CD4-positive, alpha-beta T cell (primary cell): ENCODE results near the gene SLC30A1. TPM values are rescaled to one million over a fixed set of nuclear protein-coding genes. Genes with fewer than 3 reads are reported as not detected.

Experiments used
- ATAC-seq: fragments of 200-7000 bp; cut with Tn5 transposase; one replicate; pipeline ENCODE4 v1.10.0; 2022; ENCODE audit warnings: mild to moderate bottlenecking; ENCODE audit not compliant: poor library complexity
- CTCF ChIA-PET: fragments of 350-600 bp; sonication (Branson Sonifier 250); formaldehyde crosslinking; loops from one replicate; lab custom pipeline; 2021; ENCODE audit warnings: antibody characterized with exemption, inconsistent platforms; lab: Charles Lee
- POLR2A ChIA-PET: fragments of 350-600 bp; sonication (Branson Sonifier 250); formaldehyde crosslinking; loops from one replicate; lab custom pipeline; 2021; ENCODE audit warnings: antibody characterized with exemption, inconsistent platforms; lab: Charles Lee
- DNase-seq, 14 experiments: peaks; one replicate each; pipeline ENCODE4 v3.0.0-alpha.2; 2013 to 2020; ENCODE audit warnings: mixed read lengths in 2 of 14
- H3K27ac ChIP-seq, 2 donors: one replicate each; pipeline versions ENCODE4 v1.5.1 to v1.7.0; 2013; ENCODE audit warnings: low read length in 2 of 2, low read depth in 1 of 2, mild to moderate bottlenecking in 1 of 2
- H3K27me3 ChIP-seq, 2 experiments: 1 replicate in 1 of 2; 2 replicates in 1 of 2; pipeline versions ENCODE4 v1.6.1 to v1.7.0; 2013; ENCODE audit warnings: low read length in 2 of 2, control low read depth in 1 of 2, mild to moderate bottlenecking in 1 of 2, moderate library complexity in 1 of 2; ENCODE audit not compliant: insufficient read depth in 2 of 2, control insufficient read depth in 1 of 2
- H3K36me3 ChIP-seq: one replicate; pipeline ENCODE4 v1.6.1; 2013; ENCODE audit warnings: low read length, control low read depth; ENCODE audit not compliant: insufficient read depth
- H3K4me1 ChIP-seq: one replicate; pipeline ENCODE4 v1.6.1; 2013; ENCODE audit warnings: low read length, control low read depth; ENCODE audit not compliant: insufficient read depth
- H3K4me3 ChIP-seq: one replicate; pipeline ENCODE4 v1.5.1; 2013; ENCODE audit warnings: mild to moderate bottlenecking, low read length, moderate library complexity
- H3K9me3 ChIP-seq, 2 experiments: 1 replicate in 1 of 2; 2 replicates in 1 of 2; pipeline versions ENCODE4 v1.6.1 to v1.7.0; 2013; ENCODE audit warnings: low read length in 2 of 2, mild to moderate bottlenecking in 2 of 2, control low read depth in 1 of 2, moderate library complexity in 1 of 2; ENCODE audit not compliant: control insufficient read depth in 1 of 2, insufficient read depth in 1 of 2
- H3K27ac Mint-ChIP-seq: one replicate; pipeline ENCODE4 v1.8.0; 2020; ENCODE audit warnings: mixed read lengths
- H3K27me3 Mint-ChIP-seq: one replicate; pipeline ENCODE4 v1.8.0; 2021; ENCODE audit warnings: mixed read lengths
- H3K36me3 Mint-ChIP-seq: one replicate; pipeline ENCODE4 v1.8.0; 2021; ENCODE audit warnings: low read depth, mixed read lengths
- H3K4me1 Mint-ChIP-seq: one replicate; pipeline ENCODE4 v1.8.0; 2021; ENCODE audit warnings: low read depth, mixed read lengths
- H3K4me3 Mint-ChIP-seq: one replicate; pipeline ENCODE4 v1.8.0; 2020; ENCODE audit warnings: mild to moderate bottlenecking, mixed read lengths
- H3K9me3 Mint-ChIP-seq: one replicate; pipeline ENCODE4 v1.8.0; 2020; ENCODE audit warnings: mixed read lengths
- intact Hi-C, 2 experiments: fragments of 100-400 bp; cut with DNase I in 1 of 2; cut with micrococcal nuclease in 1 of 2; formaldehyde crosslinking; loops; one replicate each; pipeline versions ENCODE4 v1.15.1 to v1.9.0; 2023 to 2025; cut with DNase I, micrococcal nuclease
- total RNA-seq, 174 experiments: library from RNA in 2 of 174; stranded (reverse) in 2 of 174; gene quantifications; one replicate each; pipeline ENCODE4 v1.2.3 and lab custom pipeline; 2021 to 2026
- TF ChIP-seq, protein P1 (sequence below): fragments of 200-600 bp; IDR thresholded peaks from one replicate; pipeline ENCODE4 v1.8.0; 2022; ENCODE audit warnings: antibody characterized with exemption, mild to moderate bottlenecking

Gene SLC30A1
- total RNA-seq, 2 experiments from 2014 or later: 6.0 TPM

DNA sequence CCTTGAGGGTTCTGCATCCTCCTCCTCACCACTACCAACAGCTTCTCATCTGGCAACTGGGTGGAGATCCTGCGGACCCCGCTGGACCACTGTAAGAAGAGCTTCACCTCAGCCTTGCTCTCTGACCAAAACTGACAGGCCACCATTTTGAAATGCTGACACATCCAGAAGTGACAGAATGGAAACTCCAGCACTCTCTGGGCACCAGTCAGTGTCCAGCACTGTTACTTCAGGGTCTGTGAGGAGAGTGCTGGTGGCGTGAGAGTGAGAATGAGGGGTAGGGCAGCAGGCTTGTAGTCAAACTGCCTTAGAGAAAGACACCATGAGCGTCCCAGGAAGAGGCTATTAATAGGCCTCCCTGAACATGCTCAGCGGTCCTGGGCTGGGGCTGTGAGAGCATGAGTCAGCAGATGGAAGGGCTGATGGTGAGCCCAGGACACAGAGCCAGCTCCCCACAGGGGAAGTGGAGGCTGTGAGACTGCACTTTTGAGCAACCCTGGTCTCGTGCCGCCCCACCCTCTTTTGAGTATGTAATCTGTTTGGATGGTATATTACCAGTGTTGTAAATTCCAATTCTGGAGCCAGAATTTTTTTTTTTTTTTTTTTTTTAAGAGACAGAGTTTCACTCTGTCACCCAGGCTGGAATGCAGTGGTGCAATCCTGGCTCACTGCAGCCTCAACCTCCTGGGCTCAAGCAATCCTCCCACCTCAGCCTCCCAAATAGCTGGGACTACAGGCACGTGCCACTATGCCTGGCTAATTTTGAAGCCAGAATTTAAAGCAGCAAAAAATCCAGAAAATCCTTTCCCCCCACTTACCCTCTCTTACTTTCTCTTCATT is 34.4 kb upstream of the SLC30A1 start:
- H3K9me3 ChIP-seq: no peaks in the 10 kb centered on the region
- POLR2A ChIA-PET: no interaction called here
- H3K4me1 ChIP-seq: no peaks in the 10 kb centered on the region
- no peak for ATAC-seq
- no peak overlapping the region for H3K27ac ChIP-seq
- H3K4me3 ChIP-seq: no peak overlapping the region
- intact Hi-C loops: no loop called here
- Mint-ChIP-seq H3K4me1 (no peaks in the 10 kb centered on the region), H3K36me3 (no peaks in the 10 kb centered on the region), H3K27ac (no peak overlapping the region), H3K27me3 (no peaks in the 10 kb centered on the region), H3K4me3 (no peak overlapping the region), H3K9me3 (no peaks in the 10 kb centered on the region)
- TF ChIP-seq, protein P1, sequence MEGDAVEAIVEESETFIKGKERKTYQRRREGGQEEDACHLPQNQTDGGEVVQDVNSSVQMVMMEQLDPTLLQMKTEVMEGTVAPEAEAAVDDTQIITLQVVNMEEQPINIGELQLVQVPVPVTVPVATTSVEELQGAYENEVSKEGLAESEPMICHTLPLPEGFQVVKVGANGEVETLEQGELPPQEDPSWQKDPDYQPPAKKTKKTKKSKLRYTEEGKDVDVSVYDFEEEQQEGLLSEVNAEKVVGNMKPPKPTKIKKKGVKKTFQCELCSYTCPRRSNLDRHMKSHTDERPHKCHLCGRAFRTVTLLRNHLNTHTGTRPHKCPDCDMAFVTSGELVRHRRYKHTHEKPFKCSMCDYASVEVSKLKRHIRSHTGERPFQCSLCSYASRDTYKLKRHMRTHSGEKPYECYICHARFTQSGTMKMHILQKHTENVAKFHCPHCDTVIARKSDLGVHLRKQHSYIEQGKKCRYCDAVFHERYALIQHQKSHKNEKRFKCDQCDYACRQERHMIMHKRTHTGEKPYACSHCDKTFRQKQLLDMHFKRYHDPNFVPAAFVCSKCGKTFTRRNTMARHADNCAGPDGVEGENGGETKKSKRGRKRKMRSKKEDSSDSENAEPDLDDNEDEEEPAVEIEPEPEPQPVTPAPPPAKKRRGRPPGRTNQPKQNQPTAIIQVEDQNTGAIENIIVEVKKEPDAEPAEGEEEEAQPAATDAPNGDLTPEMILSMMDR: no peak
- CTCF ChIA-PET: no interaction called here
- H3K36me3 ChIP-seq: no peaks in the 10 kb centered on the region
- DNase-seq: peak in 2 of 14 experiments; percentile 65 to 73
- H3K27me3 ChIP-seq: no peaks in the 10 kb centered on the region

DNA sequence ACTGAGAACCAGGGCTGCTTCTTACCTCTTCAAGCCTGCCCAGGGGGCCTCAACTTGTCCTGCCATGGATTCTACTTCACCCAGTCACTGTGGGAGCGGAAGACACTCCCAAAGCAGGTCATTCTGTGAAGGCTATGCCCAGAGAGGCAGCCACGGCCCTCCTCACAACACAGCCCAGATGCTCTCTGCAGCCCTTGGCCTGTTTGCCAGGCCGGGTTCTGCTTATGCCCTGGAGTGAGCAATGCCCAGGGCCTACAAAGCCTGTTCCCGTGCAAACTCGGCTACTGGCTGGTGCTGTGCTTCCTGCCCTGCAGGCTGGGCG is 33.8 kb upstream of the SLC30A1 start:
- no peak overlapping the region for H3K4me3 ChIP-seq
- Mint-ChIP-seq H3K27ac (no peak overlapping the region), H3K9me3 (no peaks in the 10 kb centered on the region), H3K4me1 (peaks cover 5% of the 10 kb centered on the region), H3K36me3 (no peaks in the 10 kb centered on the region), H3K4me3 (no peak overlapping the region), H3K27me3 (no peaks in the 10 kb centered on the region)
- CTCF ChIA-PET: no interaction called here
- no peak overlapping the region for H3K27ac ChIP-seq
- no peaks in the 10 kb centered on the region for H3K36me3 ChIP-seq
- H3K4me1 ChIP-seq: no peaks in the 10 kb centered on the region
- DNase-seq (no peak), ATAC-seq (no peak)
- H3K27me3 ChIP-seq: no peaks in the 10 kb centered on the region
- H3K9me3 ChIP-seq: no peaks in the 10 kb centered on the region
- TF ChIP-seq, protein P1: no peak
- intact Hi-C loops: no loop called here
- POLR2A ChIA-PET: no interaction called here

DNA sequence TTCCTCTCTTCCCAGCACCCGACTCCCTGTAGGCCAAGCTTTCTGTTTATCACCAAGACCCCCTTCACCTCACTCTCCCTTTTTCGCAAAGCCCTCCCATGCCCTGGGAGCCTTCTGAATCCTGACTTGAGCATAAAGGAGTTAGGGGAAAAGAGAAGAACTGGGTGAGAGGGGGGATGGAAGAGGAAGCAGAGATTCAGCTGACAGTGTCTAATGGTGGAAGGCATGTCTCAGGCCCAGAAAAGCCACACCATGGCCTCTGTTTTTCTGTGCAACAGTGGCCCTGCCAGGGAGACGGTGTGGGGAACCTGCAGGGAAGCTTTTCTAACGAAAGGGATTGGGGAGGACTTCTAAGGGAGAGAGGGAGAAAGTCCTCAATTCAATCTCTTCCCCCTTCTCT is 32.9 kb upstream of the SLC30A1 start:
- H3K9me3 ChIP-seq: no peaks in the 10 kb centered on the region
- Mint-ChIP-seq H3K36me3 (no peaks in the 10 kb centered on the region), H3K27me3 (no peaks in the 10 kb centered on the region), H3K27ac (no peak overlapping the region), H3K4me3 (no peak overlapping the region), H3K4me1 (peaks cover 13% of the 10 kb centered on the region), H3K9me3 (no peaks in the 10 kb centered on the region)
- no peak for DNase-seq
- POLR2A ChIA-PET: no interaction called here
- CTCF ChIA-PET: no interaction called here
- TF ChIP-seq, protein P1: no peak
- H3K27me3 ChIP-seq: no peaks in the 10 kb centered on the region
- H3K27ac ChIP-seq: no peak overlapping the region
- no peak overlapping the region for H3K4me3 ChIP-seq
- ATAC-seq: no peak
- intact Hi-C loops: no loop called here
- peaks cover 8% of the 10 kb centered on the region for H3K4me1 ChIP-seq
- H3K36me3 ChIP-seq: no peaks in the 10 kb centered on the region
